ENCODE data around the gene LTBP1. TPM values are rescaled to one million over a fixed set of nuclear protein-coding genes. Genes with fewer than 3 reads are reported as not detected.

Gene LTBP1
- total and polyA plus RNA-seq, 11 donors, result 23.5 to 150 (median 102) TPM

- peak overlapping the region in 7 of 12 donors; percentile 12 to 36 (median 24) for H3K4me3 ChIP-seq
- no peak for TF ChIP-seq POLR2A (IDR thresholded peaks at IDR 0.05)
- TF ChIP-seq, protein P1, sequence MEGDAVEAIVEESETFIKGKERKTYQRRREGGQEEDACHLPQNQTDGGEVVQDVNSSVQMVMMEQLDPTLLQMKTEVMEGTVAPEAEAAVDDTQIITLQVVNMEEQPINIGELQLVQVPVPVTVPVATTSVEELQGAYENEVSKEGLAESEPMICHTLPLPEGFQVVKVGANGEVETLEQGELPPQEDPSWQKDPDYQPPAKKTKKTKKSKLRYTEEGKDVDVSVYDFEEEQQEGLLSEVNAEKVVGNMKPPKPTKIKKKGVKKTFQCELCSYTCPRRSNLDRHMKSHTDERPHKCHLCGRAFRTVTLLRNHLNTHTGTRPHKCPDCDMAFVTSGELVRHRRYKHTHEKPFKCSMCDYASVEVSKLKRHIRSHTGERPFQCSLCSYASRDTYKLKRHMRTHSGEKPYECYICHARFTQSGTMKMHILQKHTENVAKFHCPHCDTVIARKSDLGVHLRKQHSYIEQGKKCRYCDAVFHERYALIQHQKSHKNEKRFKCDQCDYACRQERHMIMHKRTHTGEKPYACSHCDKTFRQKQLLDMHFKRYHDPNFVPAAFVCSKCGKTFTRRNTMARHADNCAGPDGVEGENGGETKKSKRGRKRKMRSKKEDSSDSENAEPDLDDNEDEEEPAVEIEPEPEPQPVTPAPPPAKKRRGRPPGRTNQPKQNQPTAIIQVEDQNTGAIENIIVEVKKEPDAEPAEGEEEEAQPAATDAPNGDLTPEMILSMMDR (IDR thresholded peaks at IDR 0.05), result no peak
These were observed 113.7 kb downstream of the LTBP1 start for GRCh38 chr2:33060405-33060804.

GRCh38 chr2:33062665-33063250 is 116.0 kb downstream of the LTBP1 start:
- DNase-seq (no peak), ATAC-seq (no peak)
- Histone ChIP-seq H3K27me3 (no peaks in the 10 kb centered on the region), H3K4me3 (no peak overlapping the region), H3K4me1 (peaks cover 0 to 19% (median 3%) of the 10 kb centered on the region in 12 donors), H3K36me3 (no peaks in the 10 kb centered on the region), H3K27ac (peak overlapping the region in 1 of 12 donors; percentile 4), H3K9me3 (peaks cover 0 to 8% (median 0%) of the 10 kb centered on the region in 12 donors)
- 81 to 89% (median 85%) methylated on average over 4 of the region's 4 CpGs for WGBS, 4 donors
- no peak for TF ChIP-seq POLR2A (IDR thresholded peaks at IDR 0.05)
- TF ChIP-seq, protein P1 (IDR thresholded peaks at IDR 0.05), result no peak
- intact Hi-C loops (cut with DNase I), result no loop called here

More at GRCh38 chr2:33060405-33060804, 113.7 kb downstream of the LTBP1 start:
- intact Hi-C loops (cut with DNase I), result no loop called here
- Histone ChIP-seq H3K9me3 (peaks cover 0 to 8% (median 0%) of the 10 kb centered on the region in 12 donors), H3K27me3 (no peaks in the 10 kb centered on the region), H3K36me3 (no peaks in the 10 kb centered on the region), H3K27ac (peak overlapping the region; percentile 31 to 84 (median 74)), H3K4me1 (peaks cover 0 to 15% (median 3%) of the 10 kb centered on the region in 12 donors)
- WGBS, 4 donors, result 31 to 55% (median 43%) methylated on average over 2 of the region's 2 CpGs
- DNase-seq (no peak), ATAC-seq (peak in 3 of 4 donors; percentile 33 to 39 (median 38))

GRCh38 chr2:33064349-33064801 is 117.6 kb downstream of the LTBP1 start:
- DNase-seq (no peak), ATAC-seq (peak in 2 of 4 donors; percentile 10 to 19)
- WGBS, 4 donors, result 54 to 75% (median 63%) methylated on average over 3 of the region's 3 CpGs
- H3K36me3 ChIP-seq, result no peaks in the 10 kb centered on the region
- H3K27ac ChIP-seq, result no peak overlapping the region
- no peak for TF ChIP-seq POLR2A (IDR thresholded peaks at IDR 0.05)
- TF ChIP-seq, protein P1 (IDR thresholded peaks at IDR 0.05), result no peak
- H3K27me3 ChIP-seq, result no peaks in the 10 kb centered on the region
- no peak overlapping the region for H3K4me3 ChIP-seq
- peaks cover 0 to 23% (median 3%) of the 10 kb centered on the region in 12 donors for H3K4me1 ChIP-seq
- intact Hi-C loops (cut with DNase I), result no loop called here
- H3K9me3 ChIP-seq, result peaks cover 0 to 8% (median 0%) of the 10 kb centered on the region in 12 donors

DNA sequence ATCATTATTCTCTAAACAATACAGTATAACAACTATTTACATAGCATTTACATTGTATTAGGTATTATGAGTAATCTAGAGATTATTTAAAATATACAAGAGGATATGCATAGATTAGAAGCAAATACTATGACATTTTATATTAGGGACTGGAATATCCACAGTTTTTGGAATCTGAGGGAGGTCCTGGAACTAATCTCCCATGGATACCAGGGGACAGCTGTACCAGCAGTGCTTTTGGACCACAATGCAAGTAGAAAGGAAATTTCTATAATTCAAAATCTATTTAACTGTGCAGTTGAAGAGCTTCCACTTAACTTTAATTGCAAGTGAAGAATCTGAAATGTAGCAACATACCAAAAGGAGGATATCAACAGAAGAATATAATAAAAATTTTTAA is 120.8 kb downstream of the LTBP1 start:
- Histone ChIP-seq H3K36me3 (no peaks in the 10 kb centered on the region), H3K4me1 (peaks cover 0 to 30% (median 12%) of the 10 kb centered on the region in 12 donors), H3K27me3 (no peaks in the 10 kb centered on the region), H3K9me3 (peaks cover 0 to 8% (median 0%) of the 10 kb centered on the region in 12 donors), H3K27ac (no peak overlapping the region), H3K4me3 (no peak overlapping the region)
- intact Hi-C loops (cut with DNase I), result no loop called here
- TF ChIP-seq, protein P1 (IDR thresholded peaks at IDR 0.05), result no peak
- no peak for TF ChIP-seq POLR2A (IDR thresholded peaks at IDR 0.05)
- no peak for DNase-seq
- ATAC-seq, result no peak
